SK-N-SH treated with all-trans-retinoic acid at 6 μM for 48 hours (cell line): ENCODE results near the gene TOP2A.
"Not testable (repeated sequence)": the region's sequence is repeated elsewhere in the genome, so short reads cannot be mapped to it uniquely, and the experiment has no call there.

Experiments used
- ATAC-seq: fragments of 200-7000 bp; cut with Tn5 transposase; 3 replicates; pipeline ENCODE4 v1.9.1; 2020; ENCODE audit warnings: mild to moderate bottlenecking, moderate library complexity
- ARNTL ChIP-seq: fragments of 450-650 bp; formaldehyde crosslinking; IDR thresholded peaks from 2 replicates; pipeline ENCODE4 v1.5.0; 2020; ENCODE audit warnings: low read depth, mild to moderate bottlenecking, moderate library complexity, borderline replicate concordance
- BACH2 ChIP-seq: fragments of 250-450 bp; sonication (Bioruptor Pico); IDR thresholded peaks from 2 replicates; pipeline ENCODE4 v1.9.0; 2021; ENCODE audit warnings: mild to moderate bottlenecking, borderline replicate concordance
- CREB5 ChIP-seq: fragments of 250-450 bp; sonication (Bioruptor Pico); IDR thresholded peaks from 2 replicates; pipeline ENCODE4 v1.5.1; 2020; ENCODE audit warnings: low read depth, mild to moderate bottlenecking, moderate library complexity
- CSDC2 ChIP-seq: fragments of 250-450 bp; sonication (Bioruptor Pico); IDR thresholded peaks from 2 replicates; pipeline ENCODE4 v1.5.0; 2020; ENCODE audit warnings: mild to moderate bottlenecking, moderate library complexity
- CSRNP3 ChIP-seq: fragments of 250-450 bp; sonication (Bioruptor Pico); IDR thresholded peaks from 2 replicates; pipeline ENCODE4 v1.5.1; 2021; ENCODE audit warnings: mild to moderate bottlenecking, moderate library complexity
- ESRRG ChIP-seq: fragments of 250-450 bp; sonication (Bioruptor Pico); IDR thresholded peaks from 2 replicates; pipeline ENCODE4 v1.6.1; 2021; ENCODE audit warnings: mild to moderate bottlenecking
- ISL1 ChIP-seq: fragments of 250-450 bp; sonication (Bioruptor Pico); IDR thresholded peaks from 2 replicates; pipeline ENCODE4 v2.1.2; 2022; ENCODE audit warnings: mild to moderate bottlenecking, moderate library complexity
- OSR1 ChIP-seq: fragments of 250-450 bp; sonication (Bioruptor Pico); IDR thresholded peaks from 2 replicates; pipeline ENCODE4 v1.8.0; 2022; ENCODE audit warnings: moderate library complexity, mild to moderate bottlenecking, inconsistent platforms
- POU6F1 ChIP-seq: fragments of 250-450 bp; sonication (Bioruptor Pico); IDR thresholded peaks from 2 replicates; pipeline ENCODE4 v1.8.0; 2021; ENCODE audit warnings: low read depth, mild to moderate bottlenecking, moderate library complexity, borderline replicate concordance
- RARB ChIP-seq: fragments of 250-450 bp; sonication (Bioruptor Pico); IDR thresholded peaks from 2 replicates; pipeline ENCODE4 v1.8.0; 2021; ENCODE audit warnings: mild to moderate bottlenecking, moderate library complexity
- SNAI2 ChIP-seq: fragments of 250-450 bp; sonication (Bioruptor Pico); IDR thresholded peaks from 2 replicates; pipeline ENCODE4 v1.5.0; 2020; ENCODE audit warnings: mild to moderate bottlenecking, moderate library complexity
- TCF4 ChIP-seq: fragments of 250-450 bp; sonication (Bioruptor Pico); IDR thresholded peaks from 2 replicates; pipeline ENCODE4 v1.8.0; 2021; ENCODE audit warnings: mild to moderate bottlenecking, moderate library complexity, borderline replicate concordance
- ZC3H10 ChIP-seq: fragments of 250-450 bp; sonication (Bioruptor Pico); IDR thresholded peaks from 2 replicates; pipeline ENCODE4 v1.5.1; 2021; ENCODE audit warnings: mild to moderate bottlenecking, moderate library complexity
- ZFP3 ChIP-seq: fragments of 250-450 bp; sonication (Bioruptor Pico); IDR thresholded peaks from 2 replicates; pipeline ENCODE4 v1.5.0; 2020; ENCODE audit warnings: mild to moderate bottlenecking, moderate library complexity
- ZFP30 ChIP-seq: fragments of 450-650 bp; formaldehyde crosslinking; IDR thresholded peaks from 2 replicates; pipeline ENCODE4 v1.5.0; 2022; ENCODE audit warnings: mild to moderate bottlenecking, moderate library complexity
- ZNF565 ChIP-seq: fragments of 450-650 bp; formaldehyde crosslinking; conservative IDR thresholded peaks from 2 replicates; pipeline ENCODE4 v1.5.0; 2020; ENCODE audit warnings: low read depth, mild to moderate bottlenecking, moderate library complexity
- ZNF70 ChIP-seq: fragments of 450-650 bp; formaldehyde crosslinking; IDR thresholded peaks from 2 replicates; pipeline ENCODE4 v1.5.0; 2020; ENCODE audit warnings: mild to moderate bottlenecking, moderate library complexity
- ZNF8 ChIP-seq: fragments of 450-650 bp; formaldehyde crosslinking; IDR thresholded peaks from 2 replicates; pipeline ENCODE4 v1.5.0; 2020; ENCODE audit warnings: mild to moderate bottlenecking, moderate library complexity
- TF ChIP-seq, protein P1 (sequence below): fragments of 250-450 bp; sonication (Bioruptor Pico); IDR thresholded peaks from 2 replicates; pipeline ENCODE4 v1.8.0; 2020; ENCODE audit warnings: mild to moderate bottlenecking, moderate library complexity, borderline replicate concordance
- TF ChIP-seq, protein P2 (sequence below): fragments of 250-450 bp; sonication (Bioruptor Pico); IDR thresholded peaks from 2 replicates; pipeline ENCODE4 v1.5.0; 2020; ENCODE audit warnings: mild to moderate bottlenecking, moderate library complexity

TOP2A gene

DNA sequence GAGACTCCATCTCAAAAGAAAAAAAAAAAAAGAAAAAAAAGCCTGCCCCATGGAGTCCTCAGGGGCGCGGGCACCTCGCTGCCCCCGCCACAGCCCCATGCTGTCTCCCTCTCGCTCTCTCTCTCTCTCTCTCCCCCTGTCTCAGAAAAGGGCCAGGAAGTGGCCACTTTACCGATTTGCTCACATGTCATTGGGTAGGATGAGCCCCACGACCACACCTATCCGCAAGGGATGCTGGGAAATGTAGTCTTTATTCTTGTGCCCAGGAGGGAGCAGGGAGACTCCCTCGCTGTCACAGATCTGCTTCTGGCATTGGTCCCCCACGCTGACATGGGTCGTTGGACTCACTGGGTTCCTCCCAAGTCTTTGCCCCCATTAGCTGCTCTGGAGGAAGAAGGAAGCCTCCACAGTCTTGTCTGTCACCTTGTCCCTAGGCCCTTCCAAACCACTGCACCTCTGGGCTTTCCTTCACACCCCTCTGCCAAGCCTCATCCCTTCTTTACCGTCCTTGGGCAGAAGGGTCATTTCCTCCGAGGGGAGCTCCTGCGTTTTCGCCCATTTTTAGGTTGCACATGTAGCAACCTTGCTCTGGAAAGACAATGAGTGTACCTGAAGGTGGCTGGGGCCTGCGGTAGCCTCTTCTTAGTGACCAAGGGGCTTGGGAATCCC lies 46.3 kb downstream of the TOP2A start:
- peak; percentile 36; the same call in 2 of the 3 replicates for ATAC-seq

DNA sequence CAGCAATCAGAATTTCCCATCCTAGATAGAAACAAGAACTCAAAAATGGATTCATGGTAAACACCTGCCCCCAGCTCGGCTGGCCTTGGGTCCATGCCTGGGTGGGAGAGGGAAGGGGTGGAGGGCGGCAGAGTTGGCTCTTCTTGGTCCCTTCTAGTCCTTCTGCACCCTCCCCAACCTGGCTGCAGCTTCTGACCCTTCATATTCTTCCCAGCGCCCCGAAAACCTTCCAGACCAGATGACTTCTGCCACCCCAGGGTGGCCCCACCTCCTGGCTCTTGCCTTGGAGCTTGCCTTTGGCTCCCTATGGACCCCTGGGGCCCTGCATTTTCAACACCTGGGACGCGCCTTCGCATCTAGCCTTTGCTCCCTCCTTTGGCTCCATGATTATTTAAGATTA lies 47.8 kb downstream of the TOP2A start:
- TF ChIP-seq ZNF565 (CRISPR knock-in tag), result no peak
- TF ChIP-seq, protein P1, sequence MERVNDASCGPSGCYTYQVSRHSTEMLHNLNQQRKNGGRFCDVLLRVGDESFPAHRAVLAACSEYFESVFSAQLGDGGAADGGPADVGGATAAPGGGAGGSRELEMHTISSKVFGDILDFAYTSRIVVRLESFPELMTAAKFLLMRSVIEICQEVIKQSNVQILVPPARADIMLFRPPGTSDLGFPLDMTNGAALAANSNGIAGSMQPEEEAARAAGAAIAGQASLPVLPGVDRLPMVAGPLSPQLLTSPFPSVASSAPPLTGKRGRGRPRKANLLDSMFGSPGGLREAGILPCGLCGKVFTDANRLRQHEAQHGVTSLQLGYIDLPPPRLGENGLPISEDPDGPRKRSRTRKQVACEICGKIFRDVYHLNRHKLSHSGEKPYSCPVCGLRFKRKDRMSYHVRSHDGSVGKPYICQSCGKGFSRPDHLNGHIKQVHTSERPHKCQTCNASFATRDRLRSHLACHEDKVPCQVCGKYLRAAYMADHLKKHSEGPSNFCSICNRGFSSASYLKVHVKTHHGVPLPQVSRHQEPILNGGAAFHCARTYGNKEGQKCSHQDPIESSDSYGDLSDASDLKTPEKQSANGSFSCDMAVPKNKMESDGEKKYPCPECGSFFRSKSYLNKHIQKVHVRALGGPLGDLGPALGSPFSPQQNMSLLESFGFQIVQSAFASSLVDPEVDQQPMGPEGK (CRISPR knock-in tag), result no peak
- TF ChIP-seq BACH2, result no peak
- no peak for TF ChIP-seq ZFP30 (CRISPR knock-in tag)
- no peak for TF ChIP-seq OSR1 (CRISPR knock-in tag)
- TF ChIP-seq ZC3H10 (CRISPR knock-in tag), result no peak
- TF ChIP-seq ESRRG, result no peak
- TF ChIP-seq POU6F1, result no peak
- TF ChIP-seq, all 23 proteins: peak for 0
- no peak for ATAC-seq

More for the DNA sequence above, 46.3 kb downstream of the TOP2A start:
- TF ChIP-seq ZC3H10 (CRISPR knock-in tag), result no peak
- no peak for TF ChIP-seq ARNTL (CRISPR knock-in tag)
- TF ChIP-seq ZFP3 (CRISPR knock-in tag), result no peak
- no peak for TF ChIP-seq CSDC2 (CRISPR knock-in tag)
- TF ChIP-seq ZNF565 (CRISPR knock-in tag), result no peak
- TF ChIP-seq, protein P2, sequence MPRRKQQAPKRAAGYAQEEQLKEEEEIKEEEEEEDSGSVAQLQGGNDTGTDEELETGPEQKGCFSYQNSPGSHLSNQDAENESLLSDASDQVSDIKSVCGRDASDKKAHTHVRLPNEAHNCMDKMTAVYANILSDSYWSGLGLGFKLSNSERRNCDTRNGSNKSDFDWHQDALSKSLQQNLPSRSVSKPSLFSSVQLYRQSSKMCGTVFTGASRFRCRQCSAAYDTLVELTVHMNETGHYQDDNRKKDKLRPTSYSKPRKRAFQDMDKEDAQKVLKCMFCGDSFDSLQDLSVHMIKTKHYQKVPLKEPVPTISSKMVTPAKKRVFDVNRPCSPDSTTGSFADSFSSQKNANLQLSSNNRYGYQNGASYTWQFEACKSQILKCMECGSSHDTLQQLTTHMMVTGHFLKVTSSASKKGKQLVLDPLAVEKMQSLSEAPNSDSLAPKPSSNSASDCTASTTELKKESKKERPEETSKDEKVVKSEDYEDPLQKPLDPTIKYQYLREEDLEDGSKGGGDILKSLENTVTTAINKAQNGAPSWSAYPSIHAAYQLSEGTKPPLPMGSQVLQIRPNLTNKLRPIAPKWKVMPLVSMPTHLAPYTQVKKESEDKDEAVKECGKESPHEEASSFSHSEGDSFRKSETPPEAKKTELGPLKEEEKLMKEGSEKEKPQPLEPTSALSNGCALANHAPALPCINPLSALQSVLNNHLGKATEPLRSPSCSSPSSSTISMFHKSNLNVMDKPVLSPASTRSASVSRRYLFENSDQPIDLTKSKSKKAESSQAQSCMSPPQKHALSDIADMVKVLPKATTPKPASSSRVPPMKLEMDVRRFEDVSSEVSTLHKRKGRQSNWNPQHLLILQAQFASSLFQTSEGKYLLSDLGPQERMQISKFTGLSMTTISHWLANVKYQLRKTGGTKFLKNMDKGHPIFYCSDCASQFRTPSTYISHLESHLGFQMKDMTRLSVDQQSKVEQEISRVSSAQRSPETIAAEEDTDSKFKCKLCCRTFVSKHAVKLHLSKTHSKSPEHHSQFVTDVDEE (CRISPR knock-in tag), result no peak
- no peak for TF ChIP-seq CREB5
- TF ChIP-seq OSR1 (CRISPR knock-in tag), result no peak
- TF ChIP-seq SNAI2, result no peak
- TF ChIP-seq ZNF70 (CRISPR knock-in tag), result no peak
- no peak for TF ChIP-seq TCF4 (CRISPR knock-in tag)
- no peak for TF ChIP-seq RARB (CRISPR knock-in tag)
- no peak for TF ChIP-seq ZNF8
- no peak for TF ChIP-seq CSRNP3 (CRISPR knock-in tag)
- no peak for TF ChIP-seq ISL1
- TF ChIP-seq BACH2, result no peak
- TF ChIP-seq ESRRG, result no peak

GRCh38 chr17:40367728-40368127 lies 50.0 kb downstream of the TOP2A start:
- ATAC-seq, result not testable (repeated sequence)
